Prostate gland (tissue), 2 donors: ENCODE measurements around the gene STXBP3.

Source experiments
- CTCF ChIP-seq, 4 experiments: fragments of 200-600 bp in 2 of 4; fragments of 450-650 bp in 2 of 4; sonication (generic) in 2 of 4; IDR thresholded peaks; 1 replicate in 3 of 4; 2 replicates in 1 of 4; pipeline ENCODE4 v1.5.1; 2016 to 2019; ENCODE audit warnings: antibody characterized with exemption in 4 of 4, mild to moderate bottlenecking in 2 of 4, moderate library complexity in 2 of 4
- POLR2A ChIP-seq: fragments of 450-650 bp; IDR thresholded peaks from one replicate; pipeline ENCODE4 v1.6.1; 2016; ENCODE audit warnings: antibody characterized with exemption, mild to moderate bottlenecking

- TF ChIP-seq CTCF (IDR thresholded peaks at IDR 0.05): no peak
- no peak for TF ChIP-seq POLR2A
Observed at GRCh38 chr1:108734171-108734865, 12.2 kb upstream of the STXBP3 start.
